GM19452 (cell line): ENCODE results near the gene KCTD11.

Source experiments
- ATAC-seq: cut with Tn5 transposase; IDR thresholded peaks from one replicate; pipeline ENCODE4 v1.9.1; 2021; ENCODE audit not compliant: unreplicated experiment

Gene KCTD11

DNA sequence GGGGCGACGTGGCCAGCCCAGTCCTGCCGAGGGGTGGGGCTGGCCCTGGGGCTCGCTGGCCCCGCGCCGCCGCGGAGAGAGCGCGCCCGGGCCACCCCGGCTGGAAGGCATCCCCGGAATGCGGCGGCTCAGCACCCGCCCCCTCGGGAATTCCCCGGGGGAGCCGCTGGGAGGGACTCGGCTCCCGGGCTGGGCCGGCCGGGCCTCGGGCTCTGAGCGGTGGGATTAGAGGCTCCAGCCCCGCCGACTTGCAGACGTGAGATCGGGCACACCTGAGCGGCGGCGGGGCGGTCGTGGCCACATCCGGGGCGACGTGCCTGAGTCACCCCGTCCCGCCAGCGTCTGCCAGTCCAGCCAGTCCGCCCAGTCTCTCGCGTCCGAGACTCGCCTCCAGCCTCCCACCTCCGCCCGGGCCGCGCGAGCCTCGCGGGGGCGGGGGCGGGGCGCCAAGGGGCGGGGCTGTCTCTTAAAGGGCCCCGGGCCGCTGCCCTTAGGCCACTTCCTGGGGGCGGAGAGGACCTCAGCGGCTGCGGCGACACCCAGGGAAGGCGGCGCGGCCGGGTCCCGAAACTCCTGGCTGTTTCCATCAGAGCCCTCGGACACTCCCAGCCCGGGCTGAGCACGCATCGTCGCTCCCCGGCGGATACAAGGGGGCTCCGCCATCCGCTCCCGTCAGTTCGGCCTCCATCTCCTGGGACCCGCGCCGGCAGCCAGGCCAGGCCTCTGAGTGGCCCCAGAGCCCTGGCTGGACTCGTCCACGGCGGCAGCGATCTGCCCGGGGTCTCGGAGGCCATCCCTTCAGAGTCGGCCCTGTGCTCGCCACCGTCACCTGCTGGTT, at the start of gene KCTD11:
TSS of gene KCTD11 (plus strand) at position 498 of the 838 bp plus-strand sequence.
- peak; percentile 62 for ATAC-seq

GRCh38 chr17:7304179-7304578, 47.8 kb upstream of the KCTD11 start:
- ATAC-seq = no peak

DNA sequence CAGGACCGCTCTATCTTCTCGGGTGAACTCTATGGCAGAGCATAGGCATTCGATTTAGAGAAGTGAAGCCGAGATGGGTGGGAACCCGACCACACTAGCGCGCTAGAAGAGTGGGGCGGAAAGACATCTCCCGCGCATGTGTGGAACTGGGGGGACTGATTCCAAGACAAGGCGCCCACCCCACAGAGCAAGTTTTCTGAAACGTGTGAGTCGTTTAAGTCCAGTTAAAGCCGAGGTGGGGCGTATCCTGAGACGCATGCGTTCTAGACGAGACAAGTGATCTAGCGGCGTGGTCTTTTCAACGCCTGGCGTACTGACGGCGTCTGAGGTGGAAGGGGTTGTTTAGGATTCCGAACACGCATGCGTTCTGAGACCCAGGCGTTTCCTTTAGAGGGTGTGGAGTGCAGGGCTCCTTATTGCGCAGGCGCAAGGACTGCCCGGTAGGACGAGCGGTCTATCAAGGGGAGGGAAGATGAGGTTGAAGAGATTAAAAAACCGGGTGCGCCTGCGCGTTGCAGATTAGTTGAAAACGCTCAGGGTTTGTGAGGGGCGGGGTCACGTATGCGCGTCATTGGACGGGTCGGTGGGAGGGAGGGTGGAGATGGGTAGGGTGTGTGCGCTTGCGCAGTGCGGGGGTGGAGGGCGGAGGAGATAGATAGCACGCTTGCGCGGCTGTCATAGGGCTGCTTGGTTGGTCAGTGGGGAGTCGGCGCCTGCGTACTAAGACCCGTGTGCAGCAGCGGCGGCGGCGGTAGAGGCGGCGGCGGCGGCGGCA, 44.9 kb upstream of the KCTD11 start, which contains the start of gene EIF5A:
TSS of gene EIF5A (plus strand) at position 718 of the 775 bp plus-strand sequence. CDS start 2,008 bp downstream, outside the sequence.
- peak; percentile 73 for ATAC-seq

DNA sequence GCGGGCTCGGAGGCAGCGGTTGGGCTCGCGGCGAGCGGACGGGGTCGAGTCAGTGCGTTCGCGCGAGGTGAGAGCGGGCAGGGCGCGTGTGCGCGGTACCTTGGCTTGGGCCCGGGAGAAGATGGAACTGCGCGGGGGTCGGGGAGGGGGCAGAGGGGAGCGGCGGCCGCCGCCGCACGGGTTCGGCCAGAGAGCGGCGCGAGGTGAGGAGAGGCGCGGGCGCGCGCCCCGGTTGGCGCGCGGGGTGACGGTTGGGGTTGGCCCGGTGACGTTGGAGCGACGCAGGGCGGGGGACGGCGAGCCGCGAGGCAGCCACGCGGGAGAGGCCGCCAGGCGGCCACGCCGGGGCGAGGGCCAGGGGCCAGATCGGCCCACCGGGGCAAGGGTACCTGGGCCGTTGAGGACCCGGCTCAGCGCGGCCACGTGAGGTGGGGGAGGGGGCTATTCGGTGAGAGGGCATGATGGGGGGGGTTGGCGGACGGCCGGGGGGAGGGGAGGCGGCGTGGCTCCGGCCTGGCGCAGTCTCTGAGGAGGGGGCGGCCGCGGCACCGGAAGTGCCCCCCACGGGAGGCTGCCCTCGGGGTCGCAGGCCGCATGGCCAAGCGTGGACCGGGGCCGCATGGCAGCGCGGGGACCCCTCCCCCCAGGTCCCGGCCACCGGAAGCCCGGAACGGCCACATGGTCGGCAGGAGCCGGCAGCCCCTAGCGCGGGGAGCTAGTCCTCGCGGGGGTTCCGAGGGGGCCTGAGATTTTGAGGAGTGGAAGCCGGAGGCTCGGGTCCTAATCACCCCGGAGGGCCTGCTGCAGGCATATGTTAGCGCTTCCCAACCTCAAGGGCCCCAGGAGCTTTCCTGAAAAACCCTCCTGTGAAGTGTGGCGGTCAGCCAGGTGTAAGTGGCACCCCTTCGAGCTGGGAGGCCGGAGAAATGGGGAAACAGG, 44.0 kb upstream of the KCTD11 start:
- no peak for ATAC-seq

DNA sequence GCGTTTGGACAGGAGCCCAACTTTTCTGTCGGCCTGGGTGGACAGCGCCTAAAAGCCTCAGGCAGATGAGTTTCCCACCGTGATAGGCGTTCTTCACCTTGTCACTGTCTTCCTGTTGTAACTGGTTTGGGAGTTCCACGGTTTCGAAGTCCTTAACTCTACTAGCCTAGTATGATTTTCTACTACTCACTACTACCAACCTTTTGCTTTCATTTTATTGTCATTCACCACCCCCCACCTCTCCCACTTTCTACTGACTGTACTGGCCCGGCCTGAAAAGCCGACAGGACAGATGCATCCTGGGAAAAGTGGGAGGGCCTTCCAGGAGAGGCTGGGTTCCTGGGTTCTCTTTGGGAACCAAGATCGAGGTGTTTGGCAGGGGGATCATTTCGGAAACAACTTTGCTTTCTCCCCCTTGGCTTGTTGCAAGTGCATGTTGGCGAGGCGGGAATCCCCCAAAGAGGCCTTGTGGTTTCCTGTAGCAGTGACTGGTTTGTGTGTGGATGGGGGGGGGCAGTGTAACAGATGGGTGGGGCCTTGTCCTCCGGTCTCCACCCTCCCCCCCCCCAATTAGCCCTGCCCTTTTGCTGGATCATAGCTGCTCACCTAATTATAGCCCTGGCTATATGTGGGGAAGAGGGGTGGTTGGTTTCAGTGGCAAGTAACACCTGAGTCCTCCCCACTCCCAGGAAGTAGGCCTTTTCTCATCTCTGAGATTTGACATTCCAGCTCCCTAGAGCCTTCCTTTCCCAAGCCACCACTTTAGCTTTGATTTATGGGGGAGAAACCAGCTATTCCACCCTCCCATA, 43.1 kb upstream of the KCTD11 start:
- no peak for ATAC-seq

GRCh38 chr17:7309628-7310027, 42.3 kb upstream of the KCTD11 start:
- no peak for ATAC-seq

DNA sequence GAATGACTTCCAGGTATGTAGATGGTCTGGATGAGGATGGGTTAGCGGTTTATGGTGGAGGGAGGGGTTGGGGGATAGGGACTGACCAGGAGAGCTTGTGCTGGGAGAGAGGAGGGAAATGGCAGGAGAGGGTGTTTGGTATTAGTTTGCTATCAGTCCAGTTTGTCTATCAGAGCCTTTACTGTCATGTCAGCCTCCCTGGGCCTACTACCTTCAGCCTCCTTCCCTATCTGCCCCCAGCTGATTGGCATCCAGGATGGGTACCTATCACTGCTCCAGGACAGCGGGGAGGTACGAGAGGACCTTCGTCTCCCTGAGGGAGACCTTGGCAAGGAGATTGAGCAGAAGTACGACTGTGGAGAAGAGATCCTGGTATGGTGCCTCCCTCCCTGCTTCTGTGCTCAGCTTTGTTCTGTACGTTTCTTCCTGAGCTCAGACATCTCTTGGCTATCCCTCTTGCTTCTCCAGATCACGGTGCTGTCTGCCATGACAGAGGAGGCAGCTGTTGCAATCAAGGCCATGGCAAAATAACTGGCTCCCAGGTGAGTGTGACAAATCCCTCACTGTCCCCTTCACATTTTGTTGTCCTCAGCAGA, 40.8 kb upstream of the KCTD11 start:
- no peak for ATAC-seq

DNA sequence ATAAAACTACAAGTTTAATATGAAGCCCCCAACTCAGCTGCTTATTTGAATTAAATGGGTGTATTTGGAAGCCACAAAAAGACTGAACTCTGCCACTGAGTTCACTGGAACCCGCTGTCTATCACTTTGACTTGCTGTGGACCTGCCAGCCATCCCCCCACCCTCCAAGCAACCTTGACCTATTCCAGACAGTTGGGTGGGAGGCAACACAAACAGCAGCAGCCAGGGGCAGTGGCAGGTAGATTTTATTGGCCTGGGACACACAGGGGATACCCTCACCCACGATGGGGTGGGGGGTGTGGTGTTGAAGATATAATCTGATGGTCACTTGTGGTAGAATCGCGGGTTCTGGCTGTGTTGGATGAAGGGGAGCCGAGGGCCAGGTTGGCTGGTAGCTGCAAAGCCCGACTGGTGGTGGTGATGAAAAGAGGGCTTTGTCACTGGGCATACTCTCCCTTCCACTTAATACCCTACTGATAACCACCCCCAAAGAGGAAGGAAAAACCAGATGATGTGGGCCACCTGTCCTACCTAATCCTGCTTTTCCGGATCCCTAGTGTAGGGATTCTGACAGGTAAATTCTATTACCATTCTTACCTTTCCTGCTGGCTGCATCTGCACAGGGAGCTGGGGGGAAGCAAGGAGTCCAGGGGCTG, 39.4 kb upstream of the KCTD11 start:
- ATAC-seq = no peak

GRCh38 chr17:7313088-7313889, 38.7 kb upstream of the KCTD11 start:
- no peak for ATAC-seq

GRCh38 chr17:7313890-7314718, 37.9 kb upstream of the KCTD11 start:
- ATAC-seq = no peak

GRCh38 chr17:7314719-7315569, 37.0 kb upstream of the KCTD11 start, which contains the start of gene GPS2:
GPS2 (minus strand) TSS chr17:7315360; CDS start chr17:7315052, 308 bp downstream.
- ATAC-seq = peak; percentile 70

GRCh38 chr17:7315570-7316235, 36.3 kb upstream of the KCTD11 start:
- ATAC-seq = no peak

- ATAC-seq = no peak
Observed at GRCh38 chr17:7317161-7317803, 34.7 kb upstream of the KCTD11 start.

GRCh38 chr17:7318121-7318860, 33.7 kb upstream of the KCTD11 start:
- ATAC-seq = no peak

DNA sequence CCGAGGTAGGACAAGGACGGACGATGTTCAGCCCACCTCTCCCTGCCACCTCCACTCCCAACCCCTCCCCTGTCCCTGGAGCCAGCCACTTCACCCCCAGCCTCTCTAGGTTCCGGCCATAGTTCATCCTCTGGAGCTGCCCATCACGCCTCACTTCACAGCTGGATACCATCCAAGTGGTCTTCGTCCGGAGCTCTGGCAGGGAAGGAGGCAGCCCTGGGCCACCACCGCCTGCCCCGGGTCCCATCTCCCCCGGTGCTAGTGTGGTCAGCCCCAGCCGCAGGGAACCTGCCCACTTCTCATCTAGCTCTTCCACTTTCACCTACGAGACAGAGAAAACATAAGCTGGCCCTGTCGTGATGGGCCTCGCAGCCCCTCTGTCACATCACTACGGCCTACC, 30.5 kb upstream of the KCTD11 start:
- no peak for ATAC-seq
